CD4-positive, alpha-beta T cell treated with Interleukin-4 for 1 hour (primary cell): ENCODE data around the gene MDM4.
A peak's percentile ranks its signal among the peaks of the same experiment; 100 is the strongest.
"Not testable (repeated sequence)": the region's sequence is repeated elsewhere in the genome, so short reads cannot be mapped to it uniquely, and the experiment has no call there.

Source experiments
- DNase-seq, 2 donors: peaks; one replicate each; pipeline ENCODE4 v3.0.0-alpha.2; 2020 to 2022

MDM4 gene

GRCh38 chr1:204493145-204493983, 22.8 kb upstream of the MDM4 start:
- no peak for DNase-seq

DNA sequence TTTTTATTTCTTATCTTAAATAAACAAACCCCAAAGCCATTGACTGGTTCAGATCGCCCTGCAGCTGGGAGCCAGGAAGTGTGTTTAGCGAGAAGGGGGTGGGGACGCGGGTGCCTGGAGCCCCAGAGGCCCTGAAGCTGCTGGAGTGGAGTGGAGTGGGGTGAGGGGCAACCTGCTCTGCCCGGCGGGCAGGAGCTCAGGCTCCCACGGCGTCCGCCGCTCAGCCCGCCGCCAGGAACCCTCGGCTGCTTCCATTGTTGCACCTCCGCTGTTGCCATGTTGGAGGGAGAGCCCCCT, 22.3 kb upstream of the MDM4 start:
- peak; percentile 38 to 66 for DNase-seq

DNA sequence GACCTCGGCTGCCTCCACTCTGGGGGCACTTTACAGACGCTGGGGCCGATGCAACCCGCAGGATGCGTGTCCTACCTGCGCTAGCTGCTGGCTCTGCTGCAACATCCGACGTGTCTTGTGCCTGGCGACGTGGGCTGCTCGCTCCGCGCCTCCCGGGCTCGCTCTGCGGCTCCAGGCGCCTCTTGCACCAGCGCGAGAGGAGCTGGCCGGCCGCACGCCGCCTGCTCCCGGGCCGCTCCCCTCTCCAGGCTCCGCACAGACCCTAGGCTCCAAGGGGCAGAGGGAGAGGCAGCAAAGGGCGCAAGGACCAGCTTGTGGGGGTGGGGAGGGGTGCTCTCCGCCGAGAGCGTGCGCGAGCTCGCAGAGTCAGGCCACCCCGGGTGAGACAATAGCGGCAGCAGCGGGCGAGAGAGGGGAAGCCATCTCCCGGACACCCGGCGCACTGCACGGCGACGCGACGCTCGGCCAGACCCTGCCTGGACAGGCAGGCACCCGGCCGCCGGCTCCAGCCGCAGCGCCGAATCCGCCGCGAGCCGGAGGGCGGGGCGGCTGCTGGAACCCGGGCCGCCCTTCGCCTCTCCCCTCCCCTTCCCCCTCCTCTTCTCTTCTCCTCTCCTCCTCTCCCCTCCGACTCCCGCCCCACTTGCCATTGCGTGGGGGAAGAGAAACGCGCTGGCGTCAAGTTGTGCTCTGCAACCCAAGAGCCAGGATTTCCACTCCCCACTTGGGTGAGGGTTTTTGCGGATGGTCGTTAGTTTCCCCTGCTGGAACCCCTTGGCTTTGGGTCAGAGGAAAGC, 21.7 kb upstream of the MDM4 start, which contains the start of gene PIK3C2B:
TSS of gene PIK3C2B (minus strand) at position 525 of the 797 bp plus-strand sequence. CDS start 25,003 bp downstream, outside the sequence.
- DNase-seq, result peak; percentile 70 to 74

DNA sequence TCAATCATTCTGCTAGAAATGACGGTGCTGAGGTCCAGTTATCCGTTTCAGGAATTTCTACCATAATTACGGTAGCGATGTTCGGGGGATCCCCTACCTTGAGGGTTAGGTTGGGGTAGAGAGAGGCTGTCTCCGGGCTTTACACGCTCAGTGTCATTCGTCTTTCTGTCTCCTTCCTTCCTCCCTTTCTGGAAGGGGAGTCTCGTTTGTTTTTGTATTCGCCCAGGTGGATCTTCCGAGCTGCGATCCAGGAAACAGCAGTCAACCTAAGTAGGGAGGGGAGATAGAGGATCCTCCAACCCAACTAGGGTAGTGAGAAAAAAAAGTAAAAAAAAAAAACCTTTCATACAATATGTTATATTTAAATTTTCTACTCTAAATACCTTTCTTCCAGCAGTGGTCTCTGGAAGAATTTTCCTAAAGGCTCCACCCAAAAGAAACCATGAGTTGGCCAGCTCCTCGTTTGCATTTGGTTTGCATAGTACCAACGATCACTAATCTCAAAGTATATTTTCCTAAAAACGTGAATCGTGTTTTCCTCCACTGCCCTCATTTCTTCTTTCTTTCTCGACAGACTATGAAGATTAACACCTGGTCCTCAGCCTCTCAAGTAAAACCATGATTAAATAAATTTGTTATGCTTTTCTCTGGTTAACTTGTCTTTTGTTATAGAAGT, 21.0 kb upstream of the MDM4 start:
- DNase-seq, result peak in 1 of 2 donors; percentile 59

DNA sequence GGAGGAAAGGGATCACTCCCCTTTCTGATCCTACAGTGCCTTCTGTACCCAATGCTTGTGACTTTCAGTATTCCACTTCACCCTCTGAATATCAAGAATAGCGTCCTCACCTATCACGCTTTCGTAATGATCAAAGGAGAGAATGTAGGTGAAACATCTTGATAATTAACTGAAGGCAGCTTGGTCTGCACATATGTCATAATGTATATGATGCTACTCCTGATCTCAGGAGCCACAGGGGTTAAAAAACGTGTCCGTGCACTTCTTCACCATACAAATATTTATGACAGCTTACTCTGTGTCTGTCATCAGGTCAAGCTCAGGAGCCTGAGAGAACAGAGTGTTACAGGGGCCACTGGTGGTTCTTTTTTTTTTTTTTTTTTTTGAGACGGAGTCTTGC, 20.4 kb upstream of the MDM4 start:
- DNase-seq, result no peak

DNA sequence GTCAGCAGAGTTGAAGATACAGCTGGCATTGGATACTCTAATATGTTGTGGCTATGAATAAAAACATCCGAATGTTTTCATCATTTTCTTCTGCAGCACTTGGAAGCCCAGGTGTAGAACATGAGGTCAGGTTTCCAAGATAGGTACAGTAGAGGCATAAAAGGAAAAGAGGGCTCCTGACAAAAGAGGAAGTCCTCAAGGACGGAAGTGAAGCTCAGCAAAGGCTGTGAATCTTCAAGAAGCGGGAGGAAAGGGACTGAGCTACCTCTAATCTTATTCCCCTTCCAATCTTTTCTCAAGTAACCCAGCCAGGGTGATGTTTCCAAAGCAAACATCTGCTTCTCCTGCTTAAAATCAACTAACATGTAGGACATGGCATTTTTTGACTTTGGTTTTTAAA, 17.2 kb upstream of the MDM4 start:
- DNase-seq, result no peak

GRCh38 chr1:204499511-204500468, 16.4 kb upstream of the MDM4 start:
- no peak for DNase-seq

- DNase-seq, result no peak
Measured at GRCh38 chr1:204502241-204502640, 14.0 kb upstream of the MDM4 start.

GRCh38 chr1:204503122-204503912, 12.9 kb upstream of the MDM4 start:
- DNase-seq, result peak in 1 of 2 donors; percentile 85

DNA sequence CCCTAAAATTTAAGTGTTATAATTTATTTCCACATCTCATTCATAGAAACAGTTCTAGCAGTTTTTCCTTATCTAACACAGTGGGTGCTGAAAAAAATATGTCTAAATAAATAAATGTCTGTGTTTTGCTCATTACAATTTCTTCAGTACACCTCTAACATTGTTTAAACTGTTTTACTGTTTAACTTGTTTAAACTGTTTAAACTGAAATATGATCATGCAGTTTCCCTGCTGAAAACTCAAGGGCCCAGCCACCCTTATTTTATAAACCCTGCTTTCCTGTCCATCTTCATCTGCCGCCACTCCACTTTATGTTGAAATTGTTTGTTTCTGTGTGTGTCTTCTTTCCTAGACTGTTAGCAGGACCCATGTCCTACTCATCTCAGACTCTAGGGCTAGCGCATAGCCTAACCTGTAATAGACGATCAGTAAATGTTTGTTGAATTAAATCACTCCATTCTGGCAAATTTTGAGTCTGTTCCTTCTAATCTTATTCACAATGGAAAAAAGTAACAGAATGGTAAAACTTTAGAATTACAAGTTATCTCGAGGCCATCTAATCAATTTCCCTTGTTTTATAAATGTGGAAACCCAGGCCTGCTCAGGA, 12.2 kb upstream of the MDM4 start:
- DNase-seq, result no peak

DNA sequence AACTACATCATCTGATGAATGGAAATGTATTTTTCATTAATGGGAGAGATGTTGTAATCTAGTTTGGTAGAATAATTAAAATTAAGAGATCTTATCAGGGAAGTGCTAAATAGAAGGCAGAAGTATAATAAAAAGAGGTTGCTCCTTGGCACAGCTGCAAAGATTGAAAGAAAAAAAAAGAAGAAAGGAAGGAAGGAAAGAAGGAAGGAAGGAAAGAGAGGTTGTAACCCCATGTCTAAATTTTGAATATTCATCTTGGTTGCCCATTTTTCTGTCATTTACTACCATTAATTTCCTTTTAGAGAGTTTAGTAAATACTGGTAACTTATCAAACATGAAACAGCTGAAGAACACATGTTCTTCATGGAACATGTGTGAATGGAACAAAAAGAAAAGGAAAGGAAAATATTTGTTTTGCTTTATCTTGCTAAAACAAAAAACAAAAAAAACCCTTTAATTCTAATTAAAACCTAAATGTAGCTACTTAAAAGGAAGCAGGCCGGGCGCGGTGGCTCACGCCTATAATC, 10.5 kb upstream of the MDM4 start:
- no peak for DNase-seq

DNA sequence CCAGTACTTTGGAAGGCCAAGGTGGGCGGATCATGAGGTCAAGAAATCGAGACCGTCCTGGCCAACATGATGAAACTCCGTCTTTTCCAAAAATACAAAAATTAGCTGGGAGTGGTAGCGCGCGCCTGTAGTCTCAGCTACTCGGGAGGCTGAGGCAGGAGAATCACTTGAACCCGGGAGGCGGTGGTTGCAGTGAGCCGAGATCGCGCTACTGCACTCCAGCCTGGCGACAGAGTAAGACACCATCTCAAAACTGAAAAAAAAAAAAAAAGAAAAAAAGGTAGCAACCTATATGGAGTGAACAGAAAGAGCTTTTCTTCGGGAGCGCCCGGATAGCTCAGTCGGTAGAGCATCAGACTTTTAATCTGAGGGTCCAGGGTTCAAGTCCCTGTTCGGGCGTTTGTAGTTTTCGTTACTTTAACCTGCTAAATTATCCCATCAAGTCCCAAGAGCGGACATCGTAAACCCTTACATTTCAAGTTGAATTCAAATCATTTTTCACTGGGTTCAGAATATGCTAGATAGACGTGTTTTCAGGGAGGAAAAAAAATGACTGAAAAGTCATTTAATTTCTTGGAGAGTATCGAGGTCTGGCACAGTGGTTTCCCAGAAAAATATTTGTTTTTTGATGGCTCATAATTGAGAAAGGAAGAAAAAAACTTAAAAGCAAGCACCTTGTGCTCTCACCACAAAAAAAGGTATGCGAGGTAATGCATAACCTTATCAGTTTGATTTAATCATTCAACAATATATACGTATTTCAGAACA, 9.8 kb upstream of the MDM4 start:
- DNase-seq, result peak; percentile 84 to 86

- DNase-seq, result peak; percentile 93 to 97
Measured at GRCh38 chr1:204506969-204507316, 9.3 kb upstream of the MDM4 start.

DNA sequence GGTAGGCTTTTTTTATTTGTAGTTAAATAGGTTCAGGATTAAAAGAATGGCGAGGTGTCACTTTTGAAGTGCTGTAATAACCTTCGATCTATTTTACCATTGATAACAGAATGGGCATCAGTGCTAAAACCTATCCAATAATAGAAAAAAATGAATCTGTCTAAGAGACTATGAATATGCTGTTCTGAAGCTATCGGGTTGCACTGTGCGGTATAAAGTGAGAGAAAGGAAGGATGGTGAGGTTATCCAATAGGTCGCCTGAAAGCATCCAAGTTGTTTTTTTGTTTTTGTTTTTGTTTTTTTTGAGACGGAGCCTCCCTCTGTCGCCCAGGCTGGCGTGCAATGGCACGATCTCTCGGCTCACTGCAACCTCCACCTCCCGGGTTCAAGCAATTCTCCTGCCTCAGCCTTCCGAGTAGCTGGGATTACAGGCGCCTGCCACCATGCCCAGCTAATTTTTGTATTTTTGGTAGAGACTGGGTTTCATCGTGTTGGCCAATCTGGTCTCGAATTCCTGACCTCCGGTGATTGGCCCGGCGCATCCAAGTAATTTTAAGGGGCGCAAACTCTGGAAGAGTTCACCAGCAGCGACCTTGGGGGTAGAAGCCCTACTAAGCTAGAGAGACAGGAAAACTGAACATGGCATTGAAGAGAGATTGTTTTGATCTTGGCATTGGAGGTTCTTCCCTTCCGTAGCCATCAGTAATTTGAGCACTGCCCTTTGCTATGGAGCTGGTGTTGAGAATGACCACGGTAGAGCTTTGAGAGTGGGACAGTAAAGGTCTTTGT, 8.7 kb upstream of the MDM4 start:
- peak; percentile 43 to 52 for DNase-seq

DNA sequence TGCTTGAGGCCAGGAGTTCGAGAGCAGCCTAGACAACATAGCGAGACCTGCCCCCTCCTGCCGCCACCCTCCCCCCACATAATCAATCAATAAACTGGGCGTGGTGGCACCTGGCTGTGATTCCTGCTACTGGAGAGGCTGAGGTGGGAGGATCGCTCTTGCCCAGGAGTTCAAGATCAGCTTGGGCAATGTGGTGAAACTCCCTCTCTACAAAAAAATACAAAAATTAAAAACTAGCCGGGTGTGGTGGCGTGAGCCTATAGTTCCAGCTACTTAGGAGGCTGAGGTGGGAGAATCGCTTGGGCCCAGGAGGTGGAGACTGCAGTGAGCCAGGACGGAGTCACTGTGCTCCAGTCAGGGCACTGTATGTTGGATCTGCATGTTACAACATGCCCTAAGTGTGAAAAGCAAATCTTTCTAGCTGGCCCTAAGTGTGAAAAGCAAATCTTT, 7.0 kb upstream of the MDM4 start:
- DNase-seq, result no peak

- DNase-seq, result peak; percentile 53 to 58
Measured at GRCh38 chr1:204511366-204511765, 4.8 kb upstream of the MDM4 start.

DNA sequence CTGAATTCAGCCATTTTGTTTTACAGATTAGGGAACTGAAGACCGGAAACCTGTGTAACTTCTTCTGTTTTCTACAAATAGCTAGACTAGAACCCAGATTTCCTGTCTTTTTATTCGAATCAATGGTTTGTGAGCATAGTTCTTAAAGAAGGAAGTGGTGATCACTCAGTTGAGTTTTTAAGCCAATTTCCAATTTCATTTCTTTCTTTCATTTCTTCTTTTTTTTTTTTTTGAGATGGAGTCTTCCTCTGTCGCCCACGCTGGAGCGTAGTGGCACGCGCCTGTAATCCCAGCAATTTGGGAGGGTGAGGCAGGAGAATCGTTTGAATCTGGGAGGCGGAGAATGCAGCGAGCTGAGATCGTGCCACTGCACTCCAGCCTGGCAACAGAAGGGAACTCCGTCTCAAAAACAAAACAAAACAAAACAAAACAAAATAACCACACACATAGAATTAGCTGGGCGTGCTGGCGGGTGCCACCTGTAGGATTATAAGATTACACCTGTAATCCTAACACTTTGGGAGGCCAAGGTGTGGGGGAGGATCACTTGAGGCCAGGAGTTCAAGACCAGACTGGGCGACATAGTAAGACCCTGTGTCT, 3.0 kb upstream of the MDM4 start:
- peak; percentile 85 to 86 for DNase-seq

GRCh38 chr1:204514828-204515227, 1.4 kb upstream of the MDM4 start:
- DNase-seq, result no peak

- not testable (repeated sequence) for DNase-seq
Measured at GRCh38 chr1:204517382-204517781, 1.2 kb downstream of the MDM4 start.
